Measurements from ENCODE around the gene BSPRY. TPM values are rescaled to one million over a fixed set of nuclear protein-coding genes. Genes with fewer than 3 reads are reported as not detected.

BSPRY gene
- total RNA-seq, 1 experiment from 2014 or later, result 6.4 TPM

DNA sequence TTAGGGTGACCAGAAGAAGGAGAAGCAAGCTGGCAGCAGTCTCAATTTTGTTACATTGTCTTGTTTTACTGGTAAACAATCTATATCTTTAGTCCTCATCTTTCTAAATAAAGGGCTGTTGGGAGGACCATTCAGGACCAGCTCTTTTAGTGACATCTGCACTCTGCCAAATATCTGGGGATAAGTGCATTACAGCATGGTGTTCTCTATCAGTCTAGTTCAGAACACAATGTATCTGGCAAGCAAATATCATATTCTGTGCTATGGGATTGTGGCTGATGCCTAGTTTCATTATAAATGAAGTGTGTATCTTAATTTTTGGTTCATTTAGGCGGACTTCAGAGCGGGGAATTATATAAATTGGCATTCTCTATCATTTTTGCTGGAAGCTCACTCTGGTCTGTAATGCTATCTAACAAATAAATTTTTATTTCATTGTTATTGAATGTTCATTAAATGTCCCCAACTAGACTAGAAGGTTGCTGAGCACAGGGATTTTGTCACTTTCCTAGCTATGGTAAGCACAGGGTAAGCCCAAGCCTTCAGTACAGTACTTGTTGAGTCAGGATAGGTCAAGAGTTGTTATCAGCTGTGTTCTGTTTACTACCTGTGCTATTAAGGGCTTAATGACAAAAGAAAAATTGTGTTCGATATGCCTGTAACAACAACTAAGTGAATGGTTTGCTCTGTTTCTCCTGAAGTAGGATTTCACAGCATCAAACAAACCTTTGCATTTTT lies 21.1 kb upstream of the BSPRY start:
- H3K36me3 Mint-ChIP-seq, result no peaks in the 10 kb centered on the region
- no peak for DNase-seq (ENCODE audit: low spot score)
- ChIA-PET POLR2A (no interaction called here), CTCF (no interaction called here)
- ATAC-seq, result no peak
- H3K27ac Mint-ChIP-seq, result no peak overlapping the region
- H3K9me3 Mint-ChIP-seq, result no peaks in the 10 kb centered on the region
- no peaks in the 10 kb centered on the region for H3K4me1 Mint-ChIP-seq
- no peak overlapping the region for H3K4me3 Mint-ChIP-seq
- TF ChIP-seq, protein P1, sequence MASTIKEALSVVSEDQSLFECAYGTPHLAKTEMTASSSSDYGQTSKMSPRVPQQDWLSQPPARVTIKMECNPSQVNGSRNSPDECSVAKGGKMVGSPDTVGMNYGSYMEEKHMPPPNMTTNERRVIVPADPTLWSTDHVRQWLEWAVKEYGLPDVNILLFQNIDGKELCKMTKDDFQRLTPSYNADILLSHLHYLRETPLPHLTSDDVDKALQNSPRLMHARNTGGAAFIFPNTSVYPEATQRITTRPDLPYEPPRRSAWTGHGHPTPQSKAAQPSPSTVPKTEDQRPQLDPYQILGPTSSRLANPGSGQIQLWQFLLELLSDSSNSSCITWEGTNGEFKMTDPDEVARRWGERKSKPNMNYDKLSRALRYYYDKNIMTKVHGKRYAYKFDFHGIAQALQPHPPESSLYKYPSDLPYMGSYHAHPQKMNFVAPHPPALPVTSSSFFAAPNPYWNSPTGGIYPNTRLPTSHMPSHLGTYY (CRISPR knock-in tag; IDR thresholded peaks at IDR 0.05), result no peak
- TF ChIP-seq, protein P2, sequence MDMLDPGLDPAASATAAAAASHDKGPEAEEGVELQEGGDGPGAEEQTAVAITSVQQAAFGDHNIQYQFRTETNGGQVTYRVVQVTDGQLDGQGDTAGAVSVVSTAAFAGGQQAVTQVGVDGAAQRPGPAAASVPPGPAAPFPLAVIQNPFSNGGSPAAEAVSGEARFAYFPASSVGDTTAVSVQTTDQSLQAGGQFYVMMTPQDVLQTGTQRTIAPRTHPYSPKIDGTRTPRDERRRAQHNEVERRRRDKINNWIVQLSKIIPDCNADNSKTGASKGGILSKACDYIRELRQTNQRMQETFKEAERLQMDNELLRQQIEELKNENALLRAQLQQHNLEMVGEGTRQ (CRISPR knock-in tag; IDR thresholded peaks at IDR 0.05), result no peak
- TF ChIP-seq TCF7 (CRISPR knock-in tag; IDR thresholded peaks at IDR 0.05; ENCODE audit: low read depth) (no peak), RELA (CRISPR knock-in tag; IDR thresholded peaks at IDR 0.05; ENCODE audit: borderline replicate concordance) (no peak), NR1H2 (CRISPR knock-in tag; IDR thresholded peaks at IDR 0.05) (no peak), TEAD4 (CRISPR knock-in tag; IDR thresholded peaks at IDR 0.05) (no peak), FOXJ3 (CRISPR knock-in tag; IDR thresholded peaks at IDR 0.05; ENCODE audit: borderline replicate concordance) (no peak), ATF1 (CRISPR knock-in tag; IDR thresholded peaks at IDR 0.05) (no peak), NFE2L1 (CRISPR knock-in tag; IDR thresholded peaks at IDR 0.05) (no peak), ZNF423 (CRISPR knock-in tag; IDR thresholded peaks at IDR 0.05) (no peak), NR2C2 (CRISPR knock-in tag; IDR thresholded peaks at IDR 0.05) (no peak), PRRX2 (CRISPR knock-in tag; IDR thresholded peaks at IDR 0.05) (no peak), GABPB1 (CRISPR knock-in tag; IDR thresholded peaks at IDR 0.05) (no peak), CREM (CRISPR knock-in tag; IDR thresholded peaks at IDR 0.05) (no peak)
- TF ChIP-seq, protein P3, sequence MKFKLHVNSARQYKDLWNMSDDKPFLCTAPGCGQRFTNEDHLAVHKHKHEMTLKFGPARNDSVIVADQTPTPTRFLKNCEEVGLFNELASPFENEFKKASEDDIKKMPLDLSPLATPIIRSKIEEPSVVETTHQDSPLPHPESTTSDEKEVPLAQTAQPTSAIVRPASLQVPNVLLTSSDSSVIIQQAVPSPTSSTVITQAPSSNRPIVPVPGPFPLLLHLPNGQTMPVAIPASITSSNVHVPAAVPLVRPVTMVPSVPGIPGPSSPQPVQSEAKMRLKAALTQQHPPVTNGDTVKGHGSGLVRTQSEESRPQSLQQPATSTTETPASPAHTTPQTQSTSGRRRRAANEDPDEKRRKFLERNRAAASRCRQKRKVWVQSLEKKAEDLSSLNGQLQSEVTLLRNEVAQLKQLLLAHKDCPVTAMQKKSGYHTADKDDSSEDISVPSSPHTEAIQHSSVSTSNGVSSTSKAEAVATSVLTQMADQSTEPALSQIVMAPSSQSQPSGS (CRISPR knock-in tag; IDR thresholded peaks at IDR 0.05; ENCODE audit: borderline replicate concordance, low read depth), result no peak
- TF ChIP-seq, protein P4, sequence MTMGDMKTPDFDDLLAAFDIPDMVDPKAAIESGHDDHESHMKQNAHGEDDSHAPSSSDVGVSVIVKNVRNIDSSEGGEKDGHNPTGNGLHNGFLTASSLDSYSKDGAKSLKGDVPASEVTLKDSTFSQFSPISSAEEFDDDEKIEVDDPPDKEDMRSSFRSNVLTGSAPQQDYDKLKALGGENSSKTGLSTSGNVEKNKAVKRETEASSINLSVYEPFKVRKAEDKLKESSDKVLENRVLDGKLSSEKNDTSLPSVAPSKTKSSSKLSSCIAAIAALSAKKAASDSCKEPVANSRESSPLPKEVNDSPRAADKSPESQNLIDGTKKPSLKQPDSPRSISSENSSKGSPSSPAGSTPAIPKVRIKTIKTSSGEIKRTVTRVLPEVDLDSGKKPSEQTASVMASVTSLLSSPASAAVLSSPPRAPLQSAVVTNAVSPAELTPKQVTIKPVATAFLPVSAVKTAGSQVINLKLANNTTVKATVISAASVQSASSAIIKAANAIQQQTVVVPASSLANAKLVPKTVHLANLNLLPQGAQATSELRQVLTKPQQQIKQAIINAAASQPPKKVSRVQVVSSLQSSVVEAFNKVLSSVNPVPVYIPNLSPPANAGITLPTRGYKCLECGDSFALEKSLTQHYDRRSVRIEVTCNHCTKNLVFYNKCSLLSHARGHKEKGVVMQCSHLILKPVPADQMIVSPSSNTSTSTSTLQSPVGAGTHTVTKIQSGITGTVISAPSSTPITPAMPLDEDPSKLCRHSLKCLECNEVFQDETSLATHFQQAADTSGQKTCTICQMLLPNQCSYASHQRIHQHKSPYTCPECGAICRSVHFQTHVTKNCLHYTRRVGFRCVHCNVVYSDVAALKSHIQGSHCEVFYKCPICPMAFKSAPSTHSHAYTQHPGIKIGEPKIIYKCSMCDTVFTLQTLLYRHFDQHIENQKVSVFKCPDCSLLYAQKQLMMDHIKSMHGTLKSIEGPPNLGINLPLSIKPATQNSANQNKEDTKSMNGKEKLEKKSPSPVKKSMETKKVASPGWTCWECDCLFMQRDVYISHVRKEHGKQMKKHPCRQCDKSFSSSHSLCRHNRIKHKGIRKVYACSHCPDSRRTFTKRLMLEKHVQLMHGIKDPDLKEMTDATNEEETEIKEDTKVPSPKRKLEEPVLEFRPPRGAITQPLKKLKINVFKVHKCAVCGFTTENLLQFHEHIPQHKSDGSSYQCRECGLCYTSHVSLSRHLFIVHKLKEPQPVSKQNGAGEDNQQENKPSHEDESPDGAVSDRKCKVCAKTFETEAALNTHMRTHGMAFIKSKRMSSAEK (CRISPR knock-in tag; IDR thresholded peaks at IDR 0.05; ENCODE audit: borderline replicate concordance), result no peak
- TF ChIP-seq, protein P5, sequence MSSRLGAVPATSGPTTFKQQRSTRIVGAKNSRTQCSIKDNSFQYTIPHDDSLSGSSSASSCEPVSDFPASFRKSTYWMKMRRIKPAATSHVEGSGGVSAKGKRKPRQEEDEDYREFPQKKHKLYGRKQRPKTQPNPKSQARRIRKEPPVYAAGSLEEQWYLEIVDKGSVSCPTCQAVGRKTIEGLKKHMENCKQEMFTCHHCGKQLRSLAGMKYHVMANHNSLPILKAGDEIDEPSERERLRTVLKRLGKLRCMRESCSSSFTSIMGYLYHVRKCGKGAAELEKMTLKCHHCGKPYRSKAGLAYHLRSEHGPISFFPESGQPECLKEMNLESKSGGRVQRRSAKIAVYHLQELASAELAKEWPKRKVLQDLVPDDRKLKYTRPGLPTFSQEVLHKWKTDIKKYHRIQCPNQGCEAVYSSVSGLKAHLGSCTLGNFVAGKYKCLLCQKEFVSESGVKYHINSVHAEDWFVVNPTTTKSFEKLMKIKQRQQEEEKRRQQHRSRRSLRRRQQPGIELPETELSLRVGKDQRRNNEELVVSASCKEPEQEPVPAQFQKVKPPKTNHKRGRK (CRISPR knock-in tag; IDR thresholded peaks at IDR 0.05; ENCODE audit: borderline replicate concordance), result no peak
- TF ChIP-seq, protein P6, sequence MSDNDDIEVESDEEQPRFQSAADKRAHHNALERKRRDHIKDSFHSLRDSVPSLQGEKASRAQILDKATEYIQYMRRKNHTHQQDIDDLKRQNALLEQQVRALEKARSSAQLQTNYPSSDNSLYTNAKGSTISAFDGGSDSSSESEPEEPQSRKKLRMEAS (CRISPR knock-in tag; IDR thresholded peaks at IDR 0.05), result no peak
- TF ChIP-seq, protein P7, sequence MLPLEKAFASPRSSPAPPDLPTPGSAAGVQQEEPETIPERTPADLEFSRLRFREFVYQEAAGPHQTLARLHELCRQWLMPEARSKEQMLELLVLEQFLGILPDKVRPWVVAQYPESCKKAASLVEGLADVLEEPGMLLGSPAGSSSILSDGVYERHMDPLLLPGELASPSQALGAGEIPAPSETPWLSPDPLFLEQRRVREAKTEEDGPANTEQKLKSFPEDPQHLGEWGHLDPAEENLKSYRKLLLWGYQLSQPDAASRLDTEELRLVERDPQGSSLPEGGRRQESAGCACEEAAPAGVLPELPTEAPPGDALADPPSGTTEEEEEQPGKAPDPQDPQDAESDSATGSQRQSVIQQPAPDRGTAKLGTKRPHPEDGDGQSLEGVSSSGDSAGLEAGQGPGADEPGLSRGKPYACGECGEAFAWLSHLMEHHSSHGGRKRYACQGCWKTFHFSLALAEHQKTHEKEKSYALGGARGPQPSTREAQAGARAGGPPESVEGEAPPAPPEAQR (CRISPR knock-in tag; IDR thresholded peaks at IDR 0.05), result no peak
- TF ChIP-seq, protein P8, sequence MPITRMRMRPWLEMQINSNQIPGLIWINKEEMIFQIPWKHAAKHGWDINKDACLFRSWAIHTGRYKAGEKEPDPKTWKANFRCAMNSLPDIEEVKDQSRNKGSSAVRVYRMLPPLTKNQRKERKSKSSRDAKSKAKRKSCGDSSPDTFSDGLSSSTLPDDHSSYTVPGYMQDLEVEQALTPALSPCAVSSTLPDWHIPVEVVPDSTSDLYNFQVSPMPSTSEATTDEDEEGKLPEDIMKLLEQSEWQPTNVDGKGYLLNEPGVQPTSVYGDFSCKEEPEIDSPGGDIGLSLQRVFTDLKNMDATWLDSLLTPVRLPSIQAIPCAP (CRISPR knock-in tag; IDR thresholded peaks at IDR 0.05), result no peak
- peaks cover 6% of the 10 kb centered on the region; the same call in 1 of the 2 replicates for H3K27me3 Mint-ChIP-seq (ENCODE audit: low read depth)

Data from WTC11 (cell line).